Activated T-helper 17 cell treated with anti-CD3 and anti-CD28 coated beads, Interleukin-2, amount 50 U/mL, for 72 hours (primary cell): ENCODE measurements around the gene ATXN7L3. TPM values are rescaled to one million over a fixed set of nuclear protein-coding genes. Genes with fewer than 3 reads are reported as not detected.

Experiments
- ATAC-seq: fragments of 150-1000 bp; cut with Tn5 transposase; replicated peaks from 2 replicates; pipeline ENCODE4 v1.10.0; 2021; ENCODE audit warnings: mild to moderate bottlenecking, moderate library complexity
- H3K27ac Mint-ChIP-seq: one replicate; pipeline ENCODE4 v1.8.0; 2022; ENCODE audit warnings: mixed read lengths
- H3K27me3 Mint-ChIP-seq: one replicate; pipeline ENCODE4 v1.8.0; 2022; ENCODE audit warnings: mixed read lengths
- H3K36me3 Mint-ChIP-seq: one replicate; pipeline ENCODE4 v1.8.0; 2022; ENCODE audit warnings: low read depth, mild to moderate bottlenecking, mixed read lengths
- H3K4me1 Mint-ChIP-seq: one replicate; pipeline ENCODE4 v1.8.0; 2022; ENCODE audit warnings: mixed read lengths
- H3K4me3 Mint-ChIP-seq: one replicate; pipeline ENCODE4 v1.8.0; 2022; ENCODE audit warnings: mild to moderate bottlenecking, mixed read lengths
- H3K9me3 Mint-ChIP-seq: one replicate; pipeline ENCODE4 v1.8.0; 2022; ENCODE audit warnings: mixed read lengths
- total RNA-seq, 2 donors: library from RNA; stranded (reverse); gene quantifications; one replicate each; pipeline ENCODE4 v1.2.3, GENCODE V29; 2022

The ATXN7L3 gene
- total RNA-seq, 2 donors from 2014 or later = 65.5 to 89.1 TPM

GRCh38 chr17:44221084-44221861 is 21.6 kb upstream of the ATXN7L3 start:
- Mint-ChIP-seq H3K9me3 (no peaks in the 10 kb centered on the region), H3K4me3 (peak overlapping the region; percentile 94), H3K4me1 (peaks cover 1% of the 10 kb centered on the region), H3K36me3 (peaks cover 19% of the 10 kb centered on the region), H3K27ac (peak overlapping the region; percentile 88), H3K27me3 (no peaks in the 10 kb centered on the region)
- ATAC-seq = peak; percentile 29

DNA sequence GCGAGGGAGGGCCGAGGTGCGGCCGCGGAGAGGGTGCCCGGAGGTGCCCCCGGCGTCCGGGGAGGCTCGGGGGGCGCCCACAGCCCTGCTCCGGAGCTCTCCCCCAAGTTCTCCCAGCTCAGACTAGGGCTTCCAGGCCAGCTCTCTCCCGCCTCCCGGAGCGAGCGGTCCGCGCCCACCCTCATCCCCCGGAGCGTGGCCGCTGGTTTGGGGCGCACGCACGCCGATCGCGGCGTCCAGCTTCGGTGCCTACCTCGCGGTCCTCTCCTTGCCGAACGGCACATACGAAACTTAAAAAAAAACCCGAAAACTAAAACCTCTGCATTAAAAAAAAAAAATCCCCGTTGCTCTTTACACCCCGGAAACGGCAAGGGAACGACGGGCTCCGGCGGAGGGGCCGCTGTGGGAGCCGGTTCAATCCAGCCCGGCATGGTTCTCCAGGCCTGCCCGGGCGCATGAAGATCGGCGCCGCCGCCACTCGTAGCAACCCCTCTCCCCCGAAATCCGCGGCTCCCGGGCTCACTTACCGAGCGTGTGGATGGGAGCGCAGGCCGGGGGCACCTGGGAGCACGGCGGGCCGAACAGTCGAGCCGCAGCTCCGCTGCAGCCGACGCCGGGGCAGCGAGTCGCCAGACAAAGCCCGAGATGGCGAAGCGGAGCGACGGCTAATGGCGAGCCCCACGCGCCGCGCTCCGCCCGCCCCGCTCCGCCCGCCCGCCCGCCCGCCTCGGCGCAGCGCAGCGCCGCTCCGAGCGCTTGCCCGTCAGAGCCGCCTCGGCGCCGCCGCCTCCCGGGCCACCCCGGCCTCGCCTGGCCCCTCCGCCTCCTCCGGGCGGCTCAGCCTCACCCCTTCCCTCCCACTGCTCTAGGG is 20.8 kb upstream of the ATXN7L3 start:
- Mint-ChIP-seq H3K4me1 (peaks cover 9% of the 10 kb centered on the region), H3K36me3 (peaks cover 27% of the 10 kb centered on the region), H3K27me3 (no peaks in the 10 kb centered on the region), H3K4me3 (peak overlapping the region; percentile 94), H3K27ac (peak overlapping the region; percentile 87), H3K9me3 (no peaks in the 10 kb centered on the region)
- ATAC-seq = peak; percentile 18

DNA sequence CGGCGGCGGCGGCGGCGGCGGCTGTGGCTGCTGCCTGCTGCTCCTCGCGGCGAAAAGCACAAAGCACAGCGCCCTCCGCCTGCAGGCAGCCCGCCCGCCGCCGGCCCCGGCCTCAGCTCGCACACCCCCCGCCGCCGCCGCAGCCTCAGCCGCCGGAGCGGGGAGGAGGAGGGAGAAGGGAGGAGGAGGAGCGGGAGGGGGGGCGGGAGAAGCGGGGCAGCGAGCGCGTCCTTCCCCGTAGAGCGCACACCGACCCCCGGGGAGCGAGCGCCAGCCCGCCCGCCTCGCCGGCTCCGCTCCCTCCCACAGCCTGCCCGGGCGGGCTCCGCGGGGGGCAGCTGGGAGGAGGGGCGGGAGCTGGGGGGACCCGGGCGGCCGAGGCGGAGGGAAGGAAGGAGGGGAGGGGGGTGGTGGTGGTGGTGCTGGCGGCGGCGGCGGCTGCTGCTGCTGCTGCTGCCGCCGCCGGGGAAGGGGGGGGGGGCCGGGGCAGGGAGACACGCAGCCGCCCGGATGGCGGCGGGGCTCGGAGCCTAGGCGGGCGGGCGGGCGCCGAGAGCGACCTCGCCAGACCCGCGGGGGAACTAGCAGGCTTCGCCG is 20.0 kb upstream of the ATXN7L3 start, which contains the start of gene UBTF:
Gene UBTF, minus strand, starts transcription at position 60 of the 597 bp plus-strand sequence. CDS start 1,446 bp downstream, outside the sequence.
- Mint-ChIP-seq H3K36me3 (peaks cover 34% of the 10 kb centered on the region), H3K27ac (peak within 1 kb of the TSS; percentile 87), H3K9me3 (no peaks in the 10 kb centered on the region), H3K27me3 (no peaks in the 10 kb centered on the region), H3K4me1 (peaks cover 11% of the 10 kb centered on the region), H3K4me3 (peak within 1 kb of the TSS; percentile 94)
- peak; percentile 17 for ATAC-seq

GRCh38 chr17:44219108-44219615 is 19.5 kb upstream of the ATXN7L3 start:
- H3K9me3 Mint-ChIP-seq = no peaks in the 10 kb centered on the region
- no peaks in the 10 kb centered on the region for H3K27me3 Mint-ChIP-seq

GRCh38 chr17:44218344-44219107 is 18.8 kb upstream of the ATXN7L3 start:
- peaks cover 46% of the 10 kb centered on the region for H3K36me3 Mint-ChIP-seq
- H3K9me3 Mint-ChIP-seq = no peaks in the 10 kb centered on the region
- no peaks in the 10 kb centered on the region for H3K27me3 Mint-ChIP-seq
- peak overlapping the region; percentile 74 for H3K27ac Mint-ChIP-seq
- peak overlapping the region; percentile 84 for H3K4me3 Mint-ChIP-seq
- peak; percentile 68 for ATAC-seq
- H3K4me1 Mint-ChIP-seq = peaks cover 21% of the 10 kb centered on the region

More at GRCh38 chr17:44219108-44219615, 19.5 kb upstream of the ATXN7L3 start:
- H3K36me3 Mint-ChIP-seq = peaks cover 40% of the 10 kb centered on the region
- peaks cover 14% of the 10 kb centered on the region for H3K4me1 Mint-ChIP-seq
- H3K27ac Mint-ChIP-seq = no peak overlapping the region
- H3K4me3 Mint-ChIP-seq = no peak overlapping the region
- peak; percentile 57 for ATAC-seq

DNA sequence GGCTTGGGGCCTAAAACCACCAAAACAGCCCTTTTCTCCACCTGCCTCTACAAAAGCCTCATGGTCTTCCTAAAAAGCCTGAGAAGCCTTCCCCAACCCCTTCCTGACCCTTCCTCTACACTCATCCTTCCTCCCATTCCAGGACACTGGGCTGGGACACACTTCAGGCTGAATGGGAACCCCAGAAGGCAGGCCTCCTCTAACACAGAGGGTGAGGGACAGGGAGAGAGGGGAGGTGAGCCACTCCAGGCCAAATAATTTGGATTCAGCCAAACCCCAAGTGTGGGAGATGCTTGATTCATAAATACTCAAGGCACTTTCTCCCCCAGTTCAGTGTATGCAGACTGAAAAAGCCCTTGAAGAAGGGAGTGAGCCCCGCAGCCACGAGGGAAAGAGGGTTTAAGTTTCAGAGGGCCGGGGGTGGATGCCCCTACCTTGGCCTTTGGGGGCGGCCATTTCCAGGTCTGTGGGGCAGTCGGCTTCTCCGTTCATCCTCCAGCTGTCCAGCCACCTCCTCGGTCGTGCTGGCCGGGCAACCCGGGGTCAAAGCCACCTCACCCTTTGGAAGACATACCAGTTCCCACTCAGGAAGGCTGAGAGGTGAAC is 18.2 kb upstream of the ATXN7L3 start:
- no peaks in the 10 kb centered on the region for H3K9me3 Mint-ChIP-seq
- H3K36me3 Mint-ChIP-seq = peaks cover 53% of the 10 kb centered on the region
- H3K4me1 Mint-ChIP-seq = peaks cover 23% of the 10 kb centered on the region
- H3K27ac Mint-ChIP-seq = peak overlapping the region; percentile 74
- no peak for ATAC-seq
- no peaks in the 10 kb centered on the region for H3K27me3 Mint-ChIP-seq
- H3K4me3 Mint-ChIP-seq = peak overlapping the region; percentile 84

DNA sequence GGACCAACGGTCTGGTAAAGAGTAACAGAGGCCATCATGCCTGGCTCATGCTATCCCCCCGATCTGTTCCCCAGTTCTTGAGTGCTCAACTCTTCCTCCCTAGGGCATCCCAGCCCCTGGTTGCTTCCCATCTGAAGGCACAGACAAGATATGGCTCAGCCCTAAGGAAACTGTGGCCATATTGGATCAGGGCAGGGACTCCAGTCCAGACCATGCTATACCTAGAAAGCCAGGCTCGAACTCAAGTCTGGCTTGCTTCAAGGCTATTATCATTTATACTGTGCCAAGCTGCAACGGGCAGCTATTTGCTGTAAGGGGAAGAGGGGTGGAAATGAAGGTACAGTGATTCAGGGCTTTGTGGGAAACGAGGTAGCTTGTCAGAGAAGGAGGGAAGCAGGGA is 17.0 kb upstream of the ATXN7L3 start:
- no peaks in the 10 kb centered on the region for H3K27me3 Mint-ChIP-seq
- H3K36me3 Mint-ChIP-seq = peaks cover 60% of the 10 kb centered on the region
- peak overlapping the region; percentile 84 for H3K4me3 Mint-ChIP-seq
- no peaks in the 10 kb centered on the region for H3K9me3 Mint-ChIP-seq
- peaks cover 23% of the 10 kb centered on the region for H3K4me1 Mint-ChIP-seq
- H3K27ac Mint-ChIP-seq = peak overlapping the region; percentile 74
- no peak for ATAC-seq

DNA sequence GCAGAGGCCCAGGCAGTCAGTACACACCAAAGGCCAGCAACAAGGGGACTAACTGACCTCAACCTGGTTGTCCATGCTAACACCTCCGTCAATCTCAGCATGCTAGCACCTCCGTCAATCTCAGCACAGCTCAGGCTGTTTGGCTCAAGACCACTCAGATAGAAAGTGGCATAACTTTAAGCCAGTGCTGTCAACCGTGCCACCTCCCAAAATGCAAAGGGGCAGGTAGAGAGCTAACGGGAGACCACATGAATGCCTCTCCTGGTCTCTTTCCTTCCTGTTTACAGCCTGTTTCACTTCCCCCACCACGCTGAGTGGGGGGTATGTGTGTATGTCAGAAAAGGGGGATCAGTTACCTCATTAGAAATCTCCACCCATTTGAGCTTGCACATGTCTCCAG is 16.5 kb upstream of the ATXN7L3 start:
- Mint-ChIP-seq H3K4me3 (peak overlapping the region; percentile 84), H3K9me3 (no peaks in the 10 kb centered on the region), H3K27ac (peak overlapping the region; percentile 73), H3K36me3 (peaks cover 65% of the 10 kb centered on the region), H3K27me3 (no peaks in the 10 kb centered on the region), H3K4me1 (peaks cover 23% of the 10 kb centered on the region)
- no peak for ATAC-seq

- Mint-ChIP-seq H3K27me3 (no peaks in the 10 kb centered on the region), H3K27ac (peak overlapping the region; percentile 73), H3K4me1 (peaks cover 26% of the 10 kb centered on the region), H3K9me3 (no peaks in the 10 kb centered on the region), H3K36me3 (peaks cover 72% of the 10 kb centered on the region), H3K4me3 (peak overlapping the region; percentile 84)
- no peak for ATAC-seq
Measured at GRCh38 chr17:44214896-44215295, 15.2 kb upstream of the ATXN7L3 start.

GRCh38 chr17:44214230-44214494 is 14.5 kb upstream of the ATXN7L3 start:
- no peak for ATAC-seq
- peaks cover 80% of the 10 kb centered on the region for H3K36me3 Mint-ChIP-seq
- H3K27me3 Mint-ChIP-seq = no peaks in the 10 kb centered on the region
- peak overlapping the region; percentile 58 for H3K27ac Mint-ChIP-seq
- no peaks in the 10 kb centered on the region for H3K9me3 Mint-ChIP-seq
- H3K4me1 Mint-ChIP-seq = peaks cover 32% of the 10 kb centered on the region
- peak overlapping the region; percentile 2 for H3K4me3 Mint-ChIP-seq

GRCh38 chr17:44213403-44214229 is 13.9 kb upstream of the ATXN7L3 start:
- Mint-ChIP-seq H3K27ac (peak overlapping the region; percentile 58), H3K4me3 (peak overlapping the region; percentile 2), H3K9me3 (no peaks in the 10 kb centered on the region), H3K36me3 (peaks cover 85% of the 10 kb centered on the region), H3K27me3 (no peaks in the 10 kb centered on the region), H3K4me1 (peaks cover 33% of the 10 kb centered on the region)
- ATAC-seq = no peak

DNA sequence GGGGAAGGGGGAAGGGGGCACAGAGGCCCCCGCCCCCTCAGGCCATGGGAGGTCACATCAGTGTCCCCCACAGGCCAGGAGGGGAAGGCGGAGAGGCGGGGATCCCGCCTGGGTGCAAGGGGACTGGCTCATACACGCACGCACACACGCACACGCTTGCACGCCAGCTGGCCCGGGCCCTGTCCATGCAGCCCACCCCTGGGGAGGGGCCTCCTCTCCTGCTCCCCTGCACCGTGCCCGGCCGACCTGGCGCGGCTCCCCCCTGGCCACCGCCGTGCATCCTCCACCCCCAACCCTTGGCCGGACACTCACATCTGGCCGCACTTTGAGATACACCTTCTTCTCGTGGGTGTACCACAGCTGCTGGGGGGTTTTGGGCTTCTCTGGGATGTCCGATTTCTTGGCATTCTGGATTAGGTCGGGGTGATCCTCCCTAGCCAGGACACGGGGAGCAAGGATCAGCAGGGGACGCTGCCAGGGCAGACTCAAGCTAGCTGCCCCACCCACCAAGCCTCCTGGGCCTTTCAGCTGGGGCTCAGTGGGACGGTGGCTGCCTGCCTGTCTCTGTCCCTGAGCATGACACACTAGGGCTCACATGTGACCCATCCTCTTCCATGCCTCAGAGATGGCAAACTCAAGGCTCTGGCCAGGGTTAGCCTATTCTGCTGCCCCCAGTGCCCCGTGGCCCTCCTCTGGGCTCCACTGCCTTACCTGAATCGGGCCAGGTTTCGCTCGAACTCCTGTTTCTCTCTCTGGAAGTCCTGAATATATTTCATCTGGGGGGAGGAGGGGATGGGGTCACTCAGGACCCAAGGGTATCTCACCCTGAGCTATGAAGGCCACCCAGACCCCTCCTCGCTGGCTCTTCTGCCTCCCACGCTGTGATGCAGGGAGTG is 13.1 kb upstream of the ATXN7L3 start:
- no peaks in the 10 kb centered on the region for H3K27me3 Mint-ChIP-seq
- peaks cover 39% of the 10 kb centered on the region for H3K4me1 Mint-ChIP-seq
- no peak for ATAC-seq
- H3K4me3 Mint-ChIP-seq = peak overlapping the region; percentile 2
- H3K27ac Mint-ChIP-seq = peak overlapping the region; percentile 58
- peaks cover 90% of the 10 kb centered on the region for H3K36me3 Mint-ChIP-seq
- H3K9me3 Mint-ChIP-seq = no peaks in the 10 kb centered on the region
